GM18873 (cell line): Measurements from ENCODE around the gene HNRNPA1.
"Not testable (repeated sequence)": the region's sequence is repeated elsewhere in the genome, so short reads cannot be mapped to it uniquely, and the experiment has no call there.

ENCODE experiments used
- ATAC-seq: cut with Tn5 transposase; IDR thresholded peaks from one replicate; pipeline ENCODE4 v1.9.1; 2021; ENCODE audit warnings: mild to moderate bottlenecking, moderate library complexity, moderate number of reproducible peaks; ENCODE audit not compliant: unreplicated experiment, low FRiP score

HNRNPA1 gene

GRCh38 chr12:54280468-54281260, at the start of gene HNRNPA1:
Gene HNRNPA1, plus strand, starts transcription at chr12:54280726. Its CDS starts 82 bp downstream, at chr12:54280808.
- peak; percentile 89 for ATAC-seq

GRCh38 chr12:54231269-54231668, 49.3 kb upstream of the HNRNPA1 start:
- not testable (repeated sequence) for ATAC-seq

- ATAC-seq, result no peak
Observed at GRCh38 chr12:54232790-54233189, 47.7 kb upstream of the HNRNPA1 start.

GRCh38 chr12:54238531-54238930, 42.0 kb upstream of the HNRNPA1 start:
- no peak for ATAC-seq

GRCh38 chr12:54239620-54240019, 40.9 kb upstream of the HNRNPA1 start:
- ATAC-seq, result no peak

- no peak for ATAC-seq
Observed at GRCh38 chr12:54240129-54240528, 40.4 kb upstream of the HNRNPA1 start.

- no peak for ATAC-seq
Observed at GRCh38 chr12:54240971-54241588, 39.4 kb upstream of the HNRNPA1 start.

GRCh38 chr12:54246011-54246641, 34.4 kb upstream of the HNRNPA1 start:
- ATAC-seq, result no peak

GRCh38 chr12:54249489-54249888, 31.0 kb upstream of the HNRNPA1 start:
- ATAC-seq, result no peak

GRCh38 chr12:54251667-54252284, 28.8 kb upstream of the HNRNPA1 start:
- ATAC-seq, result no peak

GRCh38 chr12:54253240-54253639, 27.3 kb upstream of the HNRNPA1 start:
- ATAC-seq, result no peak

- no peak for ATAC-seq
Observed at GRCh38 chr12:54257332-54257731, 23.2 kb upstream of the HNRNPA1 start.

GRCh38 chr12:54258201-54258681, 22.3 kb upstream of the HNRNPA1 start:
- no peak for ATAC-seq

GRCh38 chr12:54259194-54260011, 21.1 kb upstream of the HNRNPA1 start:
- peak; percentile 52 for ATAC-seq

GRCh38 chr12:54261815-54262402, 18.6 kb upstream of the HNRNPA1 start:
- ATAC-seq, result no peak

- ATAC-seq, result no peak
Observed at GRCh38 chr12:54262403-54262925, 18.1 kb upstream of the HNRNPA1 start.

- no peak for ATAC-seq
Observed at GRCh38 chr12:54265364-54265812, 15.1 kb upstream of the HNRNPA1 start.

- ATAC-seq, result no peak
Observed at GRCh38 chr12:54266852-54267251, 13.7 kb upstream of the HNRNPA1 start.

GRCh38 chr12:54270345-54270744, 10.2 kb upstream of the HNRNPA1 start:
- ATAC-seq, result no peak
